Brain microvascular endothelial cell (primary cell): Measurements from ENCODE around the gene WDR86.
A peak's percentile ranks its signal among the peaks of the same experiment; 100 is the strongest.

ENCODE experiments used
- DNase-seq: peaks from one replicate; pipeline ENCODE4 v3.0.0-alpha.2; 2020
- H3K27ac ChIP-seq: fragments of 250-450 bp; sonication (Bioruptor Pico); 2 replicates; pipeline ENCODE4 v1.5.1; 2020; ENCODE audit warnings: mild to moderate bottlenecking, moderate library complexity
- H3K27me3 ChIP-seq: fragments of 250-450 bp; sonication (Bioruptor Pico); replicated peaks from 2 replicates; pipeline ENCODE4 v1.5.1; 2020; ENCODE audit warnings: mild to moderate bottlenecking
- H3K36me3 ChIP-seq: fragments of 250-450 bp; sonication (Bioruptor Pico); replicated peaks from 2 replicates; pipeline ENCODE4 v1.5.1; 2020; ENCODE audit warnings: mild to moderate bottlenecking
- H3K4me3 ChIP-seq: 2 replicates; pipeline ENCODE4 v1.5.1; 2011; ENCODE audit warnings: low read depth, mild to moderate bottlenecking, control low read depth, low read length, moderate library complexity
- CTCF ChIP-seq: IDR thresholded peaks from 2 replicates; pipeline ENCODE4 v1.5.1; 2011; ENCODE audit warnings: low read depth, mild to moderate bottlenecking, moderate library complexity, low read length, control low read depth, inconsistent platforms; ENCODE audit errors: missing control alignments
- in situ Hi-C: cut with HindIII; loops from 2 replicates; pipeline ENCODE4 v1.10.0; 2017; ENCODE audit warnings: low sequenced_read_pairs, low pct_ligation_motif_present

Gene WDR86

GRCh38 chr7:151405056-151405455 is 4.8 kb downstream of the WDR86 start:
- DNase-seq, result no peak
- in situ Hi-C loops, result no loop called here
- TF ChIP-seq CTCF, result no peak
- no peaks in the 10 kb centered on the region for H3K36me3 ChIP-seq
- no peak overlapping the region for H3K4me3 ChIP-seq
- no peak overlapping the region for H3K27ac ChIP-seq
- peaks cover 23% of the 10 kb centered on the region for H3K27me3 ChIP-seq

- H3K27me3 ChIP-seq, result peaks cover 19% of the 10 kb centered on the region
- no peaks in the 10 kb centered on the region for H3K36me3 ChIP-seq
- no peak overlapping the region for H3K4me3 ChIP-seq
- in situ Hi-C loops, result no loop called here
- DNase-seq, result no peak
- TF ChIP-seq CTCF, result no peak
- H3K27ac ChIP-seq, result no peak overlapping the region
Observed at GRCh38 chr7:151404216-151405011, 5.4 kb downstream of the WDR86 start.

GRCh38 chr7:151403764-151404163 is 6.1 kb downstream of the WDR86 start:
- no peaks in the 10 kb centered on the region for H3K36me3 ChIP-seq
- H3K27ac ChIP-seq, result no peak overlapping the region
- in situ Hi-C loops, result no loop called here
- no peak for TF ChIP-seq CTCF
- H3K27me3 ChIP-seq, result peaks cover 15% of the 10 kb centered on the region
- DNase-seq, result no peak
- no peak overlapping the region for H3K4me3 ChIP-seq

GRCh38 chr7:151402029-151402835 is 7.6 kb downstream of the WDR86 start:
- in situ Hi-C loops, result no loop called here
- Histone ChIP-seq H3K4me3 (no peak overlapping the region), H3K36me3 (no peaks in the 10 kb centered on the region), H3K27me3 (peaks cover 10% of the 10 kb centered on the region), H3K27ac (no peak overlapping the region)
- TF ChIP-seq CTCF, result peak; percentile 19
- DNase-seq, result no peak

- H3K36me3 ChIP-seq, result no peaks in the 10 kb centered on the region
- H3K27me3 ChIP-seq, result peaks cover 10% of the 10 kb centered on the region
- H3K27ac ChIP-seq, result no peak overlapping the region
- H3K4me3 ChIP-seq, result no peak overlapping the region
- in situ Hi-C loops, result no loop called here
- DNase-seq, result no peak
- TF ChIP-seq CTCF, result no peak
Observed at GRCh38 chr7:151400626-151401315, 9.1 kb downstream of the WDR86 start.
